Right lobe of liver (tissue), 4 donors: ENCODE data around the gene RPS6KL1.

ENCODE experiments used
- POLR2A ChIP-seq: fragments of 450-650 bp; IDR thresholded peaks from one replicate; pipeline ENCODE4 v1.6.1; 2017; ENCODE audit warnings: antibody characterized with exemption, mild to moderate bottlenecking
- TF ChIP-seq, protein P1 (sequence below), 4 donors: fragments of 200-600 bp in 3 of 4; fragments of 450-650 bp in 1 of 4; IDR thresholded peaks; one replicate each; pipeline versions ENCODE4 v1.5.1 to v1.8.0; 2016 to 2022; ENCODE audit warnings: antibody characterized with exemption in 4 of 4, mild to moderate bottlenecking in 2 of 4
- donor health status: DM: no; HTN: no; CAD: no.
- donor health status: DM: no; HTN: no; CAD: no.
- donor health status: DM: no; HTN: yes; CAD: no.

DNA sequence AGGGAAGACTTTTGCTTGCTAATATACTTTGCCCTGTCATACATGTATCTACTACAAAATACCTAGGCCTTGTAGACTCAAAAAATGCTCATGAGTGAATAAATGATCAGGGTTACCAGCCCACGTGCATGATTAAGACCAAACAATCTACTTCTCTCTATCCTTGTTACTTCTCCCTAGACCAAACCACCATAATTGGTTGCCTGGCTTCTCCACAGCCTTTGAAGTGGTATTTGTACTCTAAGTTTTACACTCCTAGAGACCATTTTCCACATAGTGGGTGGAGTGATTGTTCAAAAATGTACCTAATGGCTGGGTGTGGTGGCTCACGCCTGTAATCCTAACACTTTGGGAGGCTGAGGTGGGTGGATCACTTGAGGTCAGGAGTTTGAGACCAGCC lies 14.1 kb upstream of the RPS6KL1 start:
- no peak for TF ChIP-seq POLR2A
- TF ChIP-seq, protein P1, sequence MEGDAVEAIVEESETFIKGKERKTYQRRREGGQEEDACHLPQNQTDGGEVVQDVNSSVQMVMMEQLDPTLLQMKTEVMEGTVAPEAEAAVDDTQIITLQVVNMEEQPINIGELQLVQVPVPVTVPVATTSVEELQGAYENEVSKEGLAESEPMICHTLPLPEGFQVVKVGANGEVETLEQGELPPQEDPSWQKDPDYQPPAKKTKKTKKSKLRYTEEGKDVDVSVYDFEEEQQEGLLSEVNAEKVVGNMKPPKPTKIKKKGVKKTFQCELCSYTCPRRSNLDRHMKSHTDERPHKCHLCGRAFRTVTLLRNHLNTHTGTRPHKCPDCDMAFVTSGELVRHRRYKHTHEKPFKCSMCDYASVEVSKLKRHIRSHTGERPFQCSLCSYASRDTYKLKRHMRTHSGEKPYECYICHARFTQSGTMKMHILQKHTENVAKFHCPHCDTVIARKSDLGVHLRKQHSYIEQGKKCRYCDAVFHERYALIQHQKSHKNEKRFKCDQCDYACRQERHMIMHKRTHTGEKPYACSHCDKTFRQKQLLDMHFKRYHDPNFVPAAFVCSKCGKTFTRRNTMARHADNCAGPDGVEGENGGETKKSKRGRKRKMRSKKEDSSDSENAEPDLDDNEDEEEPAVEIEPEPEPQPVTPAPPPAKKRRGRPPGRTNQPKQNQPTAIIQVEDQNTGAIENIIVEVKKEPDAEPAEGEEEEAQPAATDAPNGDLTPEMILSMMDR (IDR thresholded peaks at IDR 0.05), result no peak
